HepG2 (cell line): ENCODE results near the gene WSB1. TPM values are rescaled to one million over a fixed set of nuclear protein-coding genes. Genes with fewer than 3 reads are reported as not detected.

ENCODE experiments used
- ARNT ChIP-seq: fragments of 450-650 bp; IDR thresholded peaks from 2 replicates; pipeline ENCODE4 v1.6.1; 2017
- ATM ChIP-seq: fragments of 450-650 bp; IDR thresholded peaks from 2 replicates; pipeline ENCODE4 v1.7.1; 2017; ENCODE audit warnings: mild to moderate bottlenecking, borderline replicate concordance
- BORCS8-MEF2B ChIP-seq: sonication (generic); formaldehyde crosslinking; IDR thresholded peaks from 2 replicates; pipeline ENCODE4 v1.8.0; 2022; ENCODE audit warnings: mild to moderate bottlenecking, missing genetic modification reagents
- CBX2 ChIP-seq, 2 experiments: fragments of 200-600 bp in 1 of 2; sonication (generic); formaldehyde crosslinking in 1 of 2; IDR thresholded peaks; 2 replicates each; pipeline versions ENCODE4 v1.7.0 to v1.8.1; 2018 to 2022; ENCODE audit warnings: low read depth in 2 of 2, low read length in 1 of 2, mild to moderate bottlenecking in 1 of 2, missing genetic modification reagents in 1 of 2
- GLMP ChIP-seq: sonication (generic); formaldehyde crosslinking; IDR thresholded peaks from 2 replicates; pipeline ENCODE4 v1.9.0; 2021; ENCODE audit warnings: missing genetic modification reagents, mild to moderate bottlenecking, borderline replicate concordance
- HIVEP1 ChIP-seq: sonication (generic); formaldehyde crosslinking; IDR thresholded peaks from 2 replicates; pipeline ENCODE4 v1.4.0; 2020; ENCODE audit warnings: mild to moderate bottlenecking, missing genetic modification reagents
- HNF1B ChIP-seq: sonication (generic); formaldehyde crosslinking; IDR thresholded peaks from 2 replicates; pipeline ENCODE4 v1.5.1; 2020; ENCODE audit warnings: mild to moderate bottlenecking, moderate library complexity, missing genetic modification reagents
- HOXA5 ChIP-seq: sonication (generic); formaldehyde crosslinking; IDR thresholded peaks from 2 replicates; pipeline ENCODE4 v1.4.0; 2020; ENCODE audit warnings: missing genetic modification reagents
- IRF1 ChIP-seq: sonication (generic); formaldehyde crosslinking; IDR thresholded peaks from 2 replicates; pipeline ENCODE4 v1.4.0; 2020; ENCODE audit warnings: low read depth, mild to moderate bottlenecking, missing genetic modification reagents
- ISL2 ChIP-seq: sonication (generic); formaldehyde crosslinking; IDR thresholded peaks from 2 replicates; pipeline ENCODE4 v1.5.0; 2020; ENCODE audit warnings: missing genetic modification reagents
- MED1 ChIP-seq: sonication (generic); formaldehyde crosslinking; IDR thresholded peaks from 2 replicates; pipeline ENCODE4 v1.4.0; 2020; ENCODE audit warnings: missing genetic modification reagents
- MYPOP ChIP-seq: sonication (generic); formaldehyde crosslinking; IDR thresholded peaks from 2 replicates; pipeline ENCODE4 v1.8.1; 2023; ENCODE audit warnings: mild to moderate bottlenecking, moderate library complexity, missing genetic modification reagents
- NR2F6 ChIP-seq, 2 experiments: IDR thresholded peaks; 2 replicates each; pipeline ENCODE4 v1.6.1; 2016; ENCODE audit warnings: antibody characterized with exemption in 1 of 2, mild to moderate bottlenecking in 1 of 2
- PRPF4 ChIP-seq: fragments of 200-400 bp; formaldehyde crosslinking; IDR thresholded peaks from 2 replicates; pipeline ENCODE4 v1.6.1; 2016; ENCODE audit warnings: low read length, low read depth; ENCODE audit not compliant: poor library complexity, severe bottlenecking
- SRY ChIP-seq: sonication (generic); formaldehyde crosslinking; IDR thresholded peaks from 2 replicates; pipeline ENCODE4 v1.8.0; 2022; ENCODE audit warnings: mild to moderate bottlenecking, missing genetic modification reagents
- ZHX1 ChIP-seq: sonication (generic); formaldehyde crosslinking; IDR thresholded peaks from 2 replicates; pipeline ENCODE4 v1.8.1; 2022; ENCODE audit warnings: low read depth, mild to moderate bottlenecking, missing genetic modification reagents
- ZNF136 ChIP-seq: sonication (generic); formaldehyde crosslinking; IDR thresholded peaks from 2 replicates; pipeline ENCODE4 v1.8.1; 2022; ENCODE audit warnings: low read depth, mild to moderate bottlenecking, moderate library complexity, missing genetic modification reagents
- ZNF296 ChIP-seq: sonication (generic); formaldehyde crosslinking; conservative IDR thresholded peaks from 2 replicates; pipeline ENCODE4 v1.5.0; 2020; ENCODE audit warnings: mild to moderate bottlenecking, missing genetic modification reagents
- ZNF720 ChIP-seq: sonication (generic); formaldehyde crosslinking; IDR thresholded peaks from 2 replicates; pipeline ENCODE4 v1.4.0; 2020; ENCODE audit warnings: missing genetic modification reagents
- ZNF749 ChIP-seq: sonication (generic); formaldehyde crosslinking; IDR thresholded peaks from 2 replicates; pipeline ENCODE4 v1.8.0; 2022; ENCODE audit warnings: mild to moderate bottlenecking, missing genetic modification reagents, moderate library complexity, borderline replicate concordance
- ZNF776 ChIP-seq: sonication (generic); formaldehyde crosslinking; IDR thresholded peaks from 2 replicates; pipeline ENCODE4 v1.4.0; 2020; ENCODE audit warnings: mild to moderate bottlenecking, missing genetic modification reagents
- polyA plus RNA-seq, 8 experiments: library from polyadenylated mRNA; depleted of rRNA in 3 of 8; stranded (reverse) in 7 of 8; unstranded in 1 of 8; fragments of >200 nt; fragmentation: Illumina TruSeq in 4 of 8; extraction: Trizol in 4 of 8; gene quantifications; 2 replicates each; pipeline versions ENCODE4 v1.2.1 to v1.2.3, GENCODE V29; 2011 to 2016; ENCODE audit warnings: low read depth in 4 of 8, missing spikeins in 1 of 8, mixed read lengths in 1 of 8; ENCODE audit not compliant: insufficient read depth in 1 of 8
- total RNA-seq, 5 experiments: library from RNA; depleted of rRNA; stranded (reverse); fragments of >200 nt; fragmentation: Illumina TruSeq; extraction: Trizol; gene quantifications; 2 replicates each; pipeline ENCODE4 v1.2.3, GENCODE V29; 2016; ENCODE audit warnings: low read depth in 1 of 5

WSB1 gene
- total and polyA plus RNA-seq, 2 of the 13 experiments (the other 11 are each of a cell fraction or from before 2014, with no cell fraction given) = 81.3 to 294 TPM

GRCh38 chr17:27293898-27294688 lies at the start of gene WSB1 (continued):
- TF ChIP-seq GLMP (CRISPR knock-in tag) (0 out of 2 replicates have a peak, but pooled peaks have one; percentile 29), ARNT (no peak), ZNF296 (peak; percentile 67; the same call in 1 of the 2 replicates), ISL2 (0 out of 2 replicates have a peak, but pooled peaks have one; percentile 37), ATM (no peak), SRY (CRISPR knock-in tag) (no peak; the same call in 1 of the 2 replicates), ZHX1 (peak; percentile 97), MYPOP (CRISPR knock-in tag) (no peak; the same call in 1 of the 2 replicates), ZNF749 (CRISPR knock-in tag) (peak; percentile 79; the same call in 1 of the 2 replicates), BORCS8-MEF2B (CRISPR knock-in tag) (no peak; the same call in 1 of the 2 replicates), HNF1B (CRISPR knock-in tag) (peak; percentile 71; the same call in 1 of the 2 replicates), ZNF776 (CRISPR knock-in tag) (no peak), IRF1 (CRISPR knock-in tag) (0 out of 2 replicates have a peak, but pooled peaks have one; percentile 26), HIVEP1 (CRISPR knock-in tag) (peak; percentile 74), MED1 (CRISPR knock-in tag) (peak; percentile 78), ZNF136 (CRISPR knock-in tag) (no peak), CBX2 (IDR thresholded peaks at IDR 0.05; ENCODE audit: low read depth, low read length) (no peak), CBX2 (CRISPR knock-in tag; IDR thresholded peaks at IDR 0.05; ENCODE audit: low read depth) (no peak), HOXA5 (peak; percentile 88), ZNF720 (CRISPR knock-in tag) (no peak), PRPF4 (no peak), NR2F6 (IDR thresholded peaks at IDR 0.05) (no peak), NR2F6 (CRISPR knock-in tag; IDR thresholded peaks at IDR 0.05) (peak; percentile 43; the same call in 1 of the 2 replicates)
